BJ (cell line): Measurements from ENCODE around the gene HECW1. TPM values are rescaled to one million over a fixed set of nuclear protein-coding genes. Genes with fewer than 3 reads are reported as not detected.

Experiments
- CTCF ChIA-PET: fragments of 350-600 bp; formaldehyde crosslinking; extraction: SDS; loops from one replicate; lab custom pipeline; 2021; ENCODE audit warnings: antibody characterized with exemption, inconsistent platforms; lab: Yijun Ruan, JAX
- POLR2A ChIA-PET: fragments of 300-600 bp; sonication (Branson Sonifier 250); formaldehyde crosslinking; extraction: SDS; loops from one replicate; lab custom pipeline; 2021; ENCODE audit warnings: antibody characterized with exemption; lab: Charles Lee
- DNase-seq: peaks from one replicate; pipeline ENCODE4 v3.0.0-alpha.2; 2011; ENCODE audit warnings: low read depth
- H3K27me3 ChIP-seq: 2 replicates; pipeline ENCODE4 v1.6.0; 2011; ENCODE audit warnings: low read length; ENCODE audit not compliant: control insufficient read depth, insufficient read depth
- H3K36me3 ChIP-seq: 2 replicates; pipeline ENCODE4 v1.5.1; 2011; ENCODE audit warnings: low read length; ENCODE audit not compliant: control insufficient read depth, insufficient read depth
- H3K4me3 ChIP-seq: 2 replicates; pipeline ENCODE4 v1.5.1; 2011; ENCODE audit warnings: low read depth, mild to moderate bottlenecking, control low read depth, low read length
- CTCF ChIP-seq: IDR thresholded peaks from 2 replicates; pipeline ENCODE4 v1.5.1; 2011; ENCODE audit warnings: low read depth, mild to moderate bottlenecking, control low read depth, inconsistent platforms, low read length, moderate library complexity; ENCODE audit not compliant: insufficient read depth
- polyA plus RNA-seq: library from polyadenylated mRNA; depleted of rRNA; stranded (reverse); fragments of >200 nt; gene quantifications from 2 replicates; pipeline ENCODE4 v1.2.3, GENCODE V29; 2011

The HECW1 gene
- polyA plus RNA-seq, 1 experiment = 2.9 TPM

DNA sequence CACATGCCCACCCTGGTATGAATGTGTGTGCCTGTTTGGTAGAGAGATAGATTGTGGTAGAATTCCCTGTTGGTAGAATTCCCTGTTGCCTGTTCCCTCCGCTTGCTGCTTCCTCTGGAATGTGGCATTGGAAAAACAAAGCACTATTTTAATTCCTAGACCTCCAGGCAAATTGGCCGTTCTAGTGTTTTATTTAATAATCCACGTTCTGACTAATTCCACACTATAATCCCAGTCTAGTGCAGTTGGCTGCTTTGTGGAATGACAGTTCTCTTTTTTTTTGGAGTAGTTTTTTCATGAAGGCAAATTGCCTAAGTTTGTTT is 2.0 kb downstream of the HECW1 start:
- CTCF ChIA-PET = interaction anchor here (1.3 kb wide), 1 partner anchor 147 kb away, joined by 3 read pairs; no protein-coding TSS in a partner anchor
- no peak for DNase-seq
- peaks cover 28% of the 10 kb centered on the region for H3K27me3 ChIP-seq
- no peaks in the 10 kb centered on the region for H3K36me3 ChIP-seq
- H3K4me3 ChIP-seq = no peak overlapping the region
- TF ChIP-seq CTCF = no peak
- POLR2A ChIA-PET = no interaction called here

DNA sequence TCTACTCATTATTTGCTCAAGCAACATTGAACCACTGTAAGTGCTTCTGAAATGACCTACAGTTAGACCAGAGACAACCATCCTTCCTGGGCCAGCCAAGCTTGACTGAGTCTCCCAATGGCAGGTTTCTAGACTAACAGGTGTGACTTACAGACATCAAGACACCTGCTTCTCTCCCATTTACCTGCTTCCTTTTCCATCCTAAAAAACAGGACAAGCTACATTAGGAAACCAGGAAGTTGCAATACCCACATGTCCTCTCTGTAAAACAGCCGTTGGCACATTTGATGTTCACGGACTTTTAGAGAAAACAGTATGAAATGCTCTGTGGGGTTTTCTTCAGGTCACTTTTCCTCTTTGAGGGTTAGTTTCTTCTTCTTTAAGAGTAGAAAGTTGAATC is 4.0 kb downstream of the HECW1 start:
- no peak for DNase-seq
- Histone ChIP-seq H3K4me3 (no peak overlapping the region), H3K36me3 (no peaks in the 10 kb centered on the region), H3K27me3 (peaks cover 25% of the 10 kb centered on the region)
- no peak for TF ChIP-seq CTCF
- POLR2A ChIA-PET = no interaction called here
- CTCF ChIA-PET = interaction anchor here (1.5 to 4.1 kb wide), 2 partner anchors 8 to 184 kb away, joined by 3 to 15 read pairs; no protein-coding TSS in a partner anchor

DNA sequence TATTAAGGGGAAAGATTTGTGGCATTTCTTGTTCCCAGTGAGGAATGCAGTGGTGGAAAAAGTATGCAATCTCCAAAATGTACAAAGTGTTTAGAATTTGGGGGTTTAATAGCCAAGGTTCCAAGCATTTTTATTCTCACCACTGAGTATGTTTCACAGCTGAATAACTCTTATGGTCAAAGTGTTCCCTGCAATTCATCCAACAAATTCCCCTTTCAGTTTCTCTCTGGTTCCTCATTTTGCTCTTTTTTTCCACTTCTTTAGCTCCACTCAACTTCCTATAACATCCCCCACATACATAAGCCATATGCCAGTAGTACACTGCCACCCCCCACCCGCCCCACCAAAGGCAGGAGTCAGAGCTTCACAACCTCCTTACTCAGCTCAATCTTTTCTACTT is 4.6 kb downstream of the HECW1 start:
- Histone ChIP-seq H3K4me3 (no peak overlapping the region), H3K27me3 (peaks cover 20% of the 10 kb centered on the region), H3K36me3 (no peaks in the 10 kb centered on the region)
- no peak for TF ChIP-seq CTCF
- POLR2A ChIA-PET = no interaction called here
- CTCF ChIA-PET = interaction anchor here (0.6 to 4.1 kb wide), 4 partner anchors 9 to 564 kb away, joined by 3 to 15 read pairs (median 4); no protein-coding TSS in a partner anchor
- no peak for DNase-seq

DNA sequence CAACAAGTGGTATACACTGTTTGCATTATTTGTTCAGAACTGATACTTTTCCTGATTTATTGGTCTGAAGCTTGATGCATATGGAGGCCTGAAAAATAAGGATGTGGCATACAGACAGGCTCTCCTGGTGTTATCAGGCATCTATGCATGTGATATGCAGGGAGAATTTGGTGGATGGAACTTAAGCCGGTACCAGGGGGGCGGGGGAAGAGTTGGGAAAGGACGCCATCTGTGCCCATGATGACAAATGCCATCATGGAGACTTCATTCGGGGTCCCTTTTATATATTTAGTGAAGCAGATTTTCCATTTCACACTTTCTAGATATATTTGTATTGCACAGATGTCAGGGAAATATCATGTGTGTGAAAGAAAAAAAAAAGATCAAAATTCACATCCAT is 5.4 kb downstream of the HECW1 start:
- TF ChIP-seq CTCF = no peak
- H3K27me3 ChIP-seq = peaks cover 14% of the 10 kb centered on the region
- no peak for DNase-seq
- ChIA-PET POLR2A (no interaction called here), CTCF (interaction anchor here (0.6 to 4.1 kb wide), 2 partner anchors 10 to 565 kb away, joined by 6 to 15 read pairs; no protein-coding TSS in a partner anchor)
- no peak overlapping the region for H3K4me3 ChIP-seq
- no peaks in the 10 kb centered on the region for H3K36me3 ChIP-seq

GRCh38 chr7:43118313-43118712 is 5.9 kb downstream of the HECW1 start:
- Histone ChIP-seq H3K36me3 (no peaks in the 10 kb centered on the region), H3K27me3 (peaks cover 14% of the 10 kb centered on the region), H3K4me3 (no peak overlapping the region)
- DNase-seq = no peak
- no peak for TF ChIP-seq CTCF
- ChIA-PET CTCF (interaction anchor here (4.1 kb wide), 1 partner anchor 10 kb away, joined by 15 read pairs; no protein-coding TSS in a partner anchor), POLR2A (interaction anchor here (0.7 kb wide), 1 partner anchor 463 kb away, joined by 3 read pairs; no protein-coding TSS in a partner anchor)
